Measurements from ENCODE around the gene CLASP2.
"Not testable (repeated sequence)": the region's sequence is repeated elsewhere in the genome, so short reads cannot be mapped to it uniquely, and the experiment has no call there.

Gene CLASP2

GRCh38 chr3:33717866-33718594 is at the start of gene CLASP2:
Gene CLASP2, minus strand, starts transcription at chr3:33718254. Its CDS starts 252 bp downstream, at chr3:33718002.
- peak; percentile 76 to 82 for DNase-seq

DNA sequence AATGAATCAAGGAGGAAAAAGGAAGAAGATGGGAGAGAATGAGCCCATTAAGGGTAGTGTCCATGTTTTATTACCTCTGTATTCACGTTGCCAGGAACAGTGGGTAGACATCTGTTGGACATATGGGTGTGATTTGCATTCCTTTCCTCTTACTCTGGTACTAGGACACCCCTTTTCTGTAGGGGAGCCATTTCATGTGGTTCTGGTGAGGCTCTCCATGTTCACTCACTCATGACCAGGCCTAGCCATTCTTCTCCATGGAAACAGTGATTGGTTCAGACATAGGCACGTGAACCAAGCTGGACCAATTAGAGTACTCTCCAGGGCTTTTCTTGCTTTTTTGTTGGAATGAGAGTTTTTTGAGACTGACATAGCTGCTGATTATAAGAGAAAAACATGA is 40.8 kb upstream of the CLASP2 start:
- DNase-seq: no peak

DNA sequence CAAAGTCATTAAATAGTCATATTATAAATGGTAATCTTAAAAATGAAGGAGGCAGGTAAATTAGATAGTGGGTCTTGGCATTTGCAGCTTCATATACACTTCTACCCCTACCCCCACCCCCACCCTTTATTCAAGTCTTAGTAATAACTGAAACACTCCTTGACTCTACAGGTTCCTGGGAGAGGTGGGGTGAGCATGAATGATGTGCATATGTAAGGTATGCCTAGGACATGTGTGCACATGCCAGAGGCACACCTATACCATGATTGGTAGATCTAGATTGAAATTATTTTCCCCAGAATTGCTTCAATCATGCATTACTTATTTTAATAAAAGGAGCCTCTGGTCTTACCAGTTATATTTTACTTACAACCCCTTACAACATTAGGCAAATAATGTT is 40.2 kb upstream of the CLASP2 start:
- DNase-seq: no peak

DNA sequence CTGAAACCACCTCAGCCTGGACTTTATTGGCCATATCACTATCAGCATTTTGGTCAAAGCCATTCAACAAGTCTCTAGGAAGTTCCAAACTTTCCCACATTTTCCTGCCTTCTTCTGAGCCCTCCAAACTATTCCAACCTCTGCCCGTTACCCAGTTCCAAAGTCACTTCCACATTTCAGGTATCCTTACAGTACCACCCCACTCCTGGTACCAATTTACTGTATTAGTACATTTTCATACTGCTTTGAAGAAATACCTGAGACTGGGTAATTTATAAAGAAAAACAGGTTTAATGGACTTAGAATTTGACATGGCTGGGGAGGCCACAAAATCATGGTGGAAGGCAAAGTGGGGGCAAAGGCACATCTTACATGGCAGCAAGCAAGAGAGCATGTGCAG is 36.3 kb upstream of the CLASP2 start:
- not testable (repeated sequence) for DNase-seq

DNA sequence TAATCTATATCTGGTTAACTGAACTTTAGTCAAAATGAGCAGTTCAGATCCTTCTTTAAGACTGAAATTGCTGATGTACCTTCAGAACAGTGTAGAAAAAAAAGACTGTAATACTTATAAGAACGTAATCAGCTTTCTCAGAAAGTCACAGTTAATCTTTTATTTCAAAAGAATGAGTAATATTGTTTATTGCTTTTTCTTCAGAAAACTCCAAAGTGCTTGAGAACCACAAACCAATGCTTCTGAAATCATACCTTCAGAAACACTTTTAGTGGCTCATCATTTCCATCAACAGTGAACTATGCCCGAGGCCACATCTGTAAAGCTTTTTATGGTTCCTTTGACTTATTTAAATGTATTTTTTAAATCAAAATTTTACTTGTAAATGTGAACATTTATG is 33.3 kb upstream of the CLASP2 start:
- no peak for DNase-seq

GRCh38 chr3:33750211-33750548 is 32.1 kb upstream of the CLASP2 start:
- DNase-seq: no peak

DNA sequence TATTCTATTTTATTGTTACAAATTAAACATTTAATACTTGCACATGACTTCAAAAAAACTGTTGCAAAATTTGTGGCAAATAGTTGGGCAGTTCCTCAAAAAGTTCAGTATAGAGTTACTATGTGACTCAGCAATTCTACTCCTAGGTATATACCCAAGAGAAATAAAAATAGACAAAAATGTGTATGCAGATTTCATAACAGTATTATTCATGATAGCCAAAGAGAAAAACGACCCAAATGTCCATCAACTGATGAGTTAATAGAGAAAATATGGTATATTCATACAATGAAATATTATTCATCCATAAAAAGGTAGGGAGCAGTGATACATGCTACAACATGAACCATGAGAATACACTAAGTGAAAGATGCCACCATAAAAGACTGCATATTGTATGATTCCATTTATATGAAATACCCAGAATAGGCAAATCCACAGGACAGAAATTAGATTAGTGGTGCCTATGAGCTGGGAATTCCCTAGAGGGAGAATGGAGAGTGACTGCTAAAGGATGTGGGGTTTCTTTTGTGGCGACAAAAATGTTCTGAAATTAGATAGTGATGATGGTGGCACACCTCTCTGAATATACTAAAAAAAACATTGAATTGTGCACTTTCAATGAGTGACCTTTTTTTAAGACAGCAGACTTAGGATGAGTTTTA is 31.6 kb upstream of the CLASP2 start:
- DNase-seq: peak in 1 of 2 donors; percentile 13

DNA sequence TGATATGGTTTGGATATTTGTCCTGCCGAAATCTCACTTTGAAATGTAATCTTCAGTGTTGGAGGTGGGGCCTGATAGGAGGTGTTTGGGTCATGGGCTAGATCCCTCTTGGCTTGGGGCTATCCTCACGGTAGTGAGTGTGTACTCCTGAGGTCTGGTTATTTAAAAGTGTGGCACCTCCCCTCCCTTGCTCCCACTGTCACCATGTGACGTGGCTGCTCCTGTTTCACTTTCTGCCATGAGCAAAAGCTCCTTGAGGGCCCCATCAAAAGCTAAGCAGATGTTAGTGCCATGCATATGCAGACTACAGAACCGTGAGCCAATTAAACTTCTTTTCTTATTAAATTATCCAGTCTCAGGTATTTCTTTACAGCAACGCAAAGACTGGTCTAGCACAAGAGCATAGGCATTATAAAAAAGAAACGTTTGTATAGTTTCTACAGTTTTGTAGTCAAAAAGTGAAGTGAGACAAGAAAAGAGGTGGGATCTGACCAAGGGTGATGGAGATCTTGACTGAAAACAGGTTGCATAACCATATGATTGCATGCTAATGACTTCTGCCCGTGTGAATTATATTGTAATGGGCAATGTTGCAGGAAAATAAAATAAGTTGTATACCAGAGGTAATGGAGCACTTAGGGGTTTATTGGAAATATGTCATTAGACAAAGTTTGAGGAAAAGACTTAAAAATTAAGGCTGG is 28.5 kb upstream of the CLASP2 start:
- DNase-seq: no peak

- no peak for DNase-seq
These were observed 19.1 kb upstream of the CLASP2 start for GRCh38 chr3:33737146-33737545.

- no peak for DNase-seq
These were observed 14.3 kb upstream of the CLASP2 start for GRCh38 chr3:33732394-33732793.

DNA sequence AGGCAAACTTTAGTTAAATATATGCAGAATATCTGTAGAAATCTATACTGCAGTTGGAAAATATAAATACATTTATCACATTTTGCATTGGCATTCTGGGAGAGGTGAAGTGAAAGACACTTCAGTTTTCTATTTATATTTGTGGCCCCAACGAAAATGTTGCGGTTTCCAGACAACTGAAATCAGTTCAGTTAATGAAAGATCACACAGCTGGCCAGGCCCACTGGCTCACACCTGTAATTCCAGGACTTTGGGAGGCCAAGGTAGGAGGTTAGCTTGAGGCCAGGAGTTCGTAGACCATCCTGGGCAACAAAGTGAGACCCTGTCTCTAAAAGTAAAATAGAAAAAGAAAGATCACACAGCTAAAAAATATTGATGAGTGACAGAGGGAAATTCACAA is 11.9 kb upstream of the CLASP2 start:
- DNase-seq: no peak

DNA sequence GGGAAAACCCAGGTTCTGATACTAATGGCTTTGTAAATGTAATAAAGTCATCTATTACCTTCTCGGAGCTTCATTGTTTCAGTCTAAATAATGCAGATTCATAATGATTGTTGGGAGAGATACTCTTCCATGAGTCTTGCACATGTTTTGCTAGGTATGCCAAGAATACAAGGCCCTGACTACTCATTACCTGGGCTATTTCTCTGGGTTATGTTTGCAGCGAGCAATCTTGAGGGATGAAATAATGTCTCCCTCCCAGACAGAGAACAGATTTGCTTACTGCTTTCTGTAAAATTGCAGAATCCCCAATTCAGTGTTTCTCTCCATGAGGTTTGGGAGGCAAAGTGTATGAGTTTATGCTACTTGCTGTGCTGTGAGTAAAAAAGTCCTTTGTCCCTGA is 6.2 kb upstream of the CLASP2 start:
- DNase-seq: no peak

DNA sequence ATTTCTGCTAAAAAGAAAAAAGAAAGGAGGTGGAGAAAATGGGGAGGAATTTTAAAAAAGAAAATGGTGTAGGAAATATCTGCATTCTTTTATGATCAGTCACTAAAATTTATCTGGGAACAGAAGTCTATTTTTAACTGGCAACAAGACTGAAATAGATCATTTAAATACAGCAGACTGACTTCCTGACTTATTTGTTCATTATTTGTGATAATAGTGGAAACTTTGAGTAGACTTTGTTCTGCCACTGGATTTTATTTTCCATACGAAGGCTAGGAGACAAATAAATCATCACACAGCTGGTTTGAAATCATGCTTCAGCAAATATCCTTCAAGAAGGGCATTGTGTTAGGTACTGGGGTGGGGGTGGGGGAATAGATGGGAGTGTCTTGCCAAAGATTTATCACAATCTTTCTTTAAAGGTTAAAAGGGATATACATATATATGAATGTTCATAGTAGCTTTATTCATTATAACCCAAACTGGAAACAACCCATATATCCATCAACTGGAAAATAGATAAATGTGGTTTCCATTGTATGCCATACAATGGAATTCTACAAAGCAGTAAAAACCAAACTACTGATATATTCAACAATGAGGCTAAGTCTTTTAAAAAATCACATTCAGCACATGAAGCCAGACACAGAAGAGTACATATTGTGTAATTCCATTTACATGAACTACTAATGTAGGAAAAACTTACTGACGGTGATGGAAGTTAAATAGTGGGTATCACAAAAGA is 4.7 kb upstream of the CLASP2 start:
- no peak for DNase-seq

GRCh38 chr3:33722191-33722590 is 4.1 kb upstream of the CLASP2 start:
- no peak for DNase-seq

DNA sequence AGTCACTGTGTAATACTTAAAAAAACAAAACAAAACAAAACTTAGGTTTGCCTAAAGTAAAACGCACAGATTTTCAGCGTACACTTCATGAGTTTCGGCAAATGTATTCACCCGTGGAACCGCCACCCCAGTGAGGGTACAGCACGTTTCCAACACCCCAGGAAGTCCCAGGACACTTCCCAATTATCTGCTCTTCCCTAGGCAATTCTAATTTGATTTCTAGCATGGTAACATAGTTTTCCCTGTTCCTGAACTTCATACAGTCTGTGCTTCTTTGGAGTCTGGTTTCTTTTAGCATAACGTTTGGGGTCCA is 497 bp upstream of the CLASP2 start:
- no peak for DNase-seq

DNA sequence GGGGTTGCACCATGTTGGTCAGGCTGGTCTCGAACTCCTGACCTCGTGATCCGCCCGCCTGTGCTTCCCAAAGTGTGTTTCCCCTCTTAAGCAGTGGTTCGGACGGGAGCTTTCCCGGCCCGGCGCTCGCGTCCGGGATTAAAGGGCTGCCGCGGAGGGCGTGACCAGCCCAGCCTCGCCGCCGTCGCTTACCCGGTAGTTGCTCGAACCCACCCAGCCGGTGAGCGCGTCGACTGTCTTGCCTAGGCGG is 513 bp downstream of the CLASP2 start:
- peak in 1 of 2 donors; percentile 82 for DNase-seq

GRCh38 chr3:33716227-33716626 is 1.8 kb downstream of the CLASP2 start:
- DNase-seq: no peak

DNA sequence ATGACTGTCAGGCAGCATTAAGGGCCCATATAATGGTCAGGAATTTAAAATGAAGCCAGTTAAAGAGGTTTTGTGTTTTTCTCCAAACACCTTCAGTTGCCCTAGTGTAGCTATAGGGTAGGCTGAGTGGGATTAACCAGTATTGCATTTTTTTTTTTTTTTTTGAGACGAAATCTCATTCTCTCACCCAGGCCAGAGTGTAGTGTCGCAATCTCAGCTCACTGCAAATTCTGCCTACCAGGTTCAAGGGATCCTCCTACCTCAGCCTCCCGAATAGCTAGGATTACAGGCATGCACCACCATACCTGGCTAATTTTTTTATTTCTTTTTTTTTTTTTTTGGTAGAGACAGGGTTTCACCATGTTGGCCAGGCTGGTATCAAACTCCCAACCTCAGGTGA is 7.0 kb downstream of the CLASP2 start:
- no peak for DNase-seq

DNA sequence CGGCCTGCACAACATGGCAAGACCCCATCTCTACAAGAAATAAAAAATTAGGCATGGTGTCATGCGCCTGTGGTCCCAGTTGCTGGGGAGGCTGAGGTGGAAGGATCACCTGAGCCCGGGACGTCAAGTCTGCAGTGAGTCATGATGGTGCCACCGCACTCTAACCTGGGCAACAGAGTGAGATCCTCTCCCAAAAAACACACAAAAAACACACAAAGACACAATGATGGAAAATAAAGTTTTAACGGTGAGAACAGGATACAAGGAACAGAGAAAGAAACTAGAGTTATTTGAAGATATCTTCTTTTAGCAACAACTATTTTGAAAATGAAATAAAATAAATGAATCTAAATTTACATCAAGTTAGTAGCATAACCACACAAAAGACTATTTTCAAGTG is 12.0 kb downstream of the CLASP2 start:
- no peak for DNase-seq

- no peak for DNase-seq
These were observed 13.2 kb downstream of the CLASP2 start for GRCh38 chr3:33704891-33705290.

DNA sequence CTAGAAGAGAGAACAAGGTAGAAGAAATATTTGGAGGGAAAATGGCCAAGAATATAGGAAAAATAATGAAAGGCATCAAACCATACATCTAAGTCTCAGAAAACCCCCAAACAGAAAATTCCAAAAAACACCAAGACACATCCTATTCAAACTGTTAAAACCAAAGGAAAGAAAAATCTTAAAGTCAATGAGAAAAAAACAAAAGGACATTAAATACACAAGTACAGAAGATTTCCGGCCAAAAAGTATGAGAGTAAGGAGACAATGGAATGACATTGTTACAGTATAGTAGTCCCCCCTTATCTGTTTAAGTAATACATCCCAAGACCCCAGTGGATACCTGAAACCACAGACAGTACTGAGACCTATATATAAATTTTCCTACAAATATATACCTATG is 18.8 kb downstream of the CLASP2 start:
- no peak for DNase-seq

DNA sequence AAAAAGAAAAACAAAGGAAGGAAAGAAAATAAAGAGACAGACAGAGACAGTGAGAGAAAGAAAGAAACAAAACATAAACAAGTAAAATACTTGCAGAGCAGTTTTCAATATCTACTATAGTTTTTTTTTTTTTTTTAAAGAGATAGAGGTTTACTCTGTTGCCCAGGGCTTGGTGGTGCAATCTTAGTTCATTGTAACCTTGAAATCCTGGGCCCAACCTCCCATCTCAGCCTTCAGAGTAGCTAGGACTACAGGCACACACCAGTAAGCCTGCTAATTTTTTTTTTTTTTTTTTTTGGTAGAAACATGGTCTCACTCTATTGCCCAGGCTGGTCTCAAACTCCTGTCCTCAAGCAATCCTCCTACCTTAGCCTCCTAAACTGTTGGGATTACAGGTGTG is 23.1 kb downstream of the CLASP2 start:
- no peak for DNase-seq

DNA sequence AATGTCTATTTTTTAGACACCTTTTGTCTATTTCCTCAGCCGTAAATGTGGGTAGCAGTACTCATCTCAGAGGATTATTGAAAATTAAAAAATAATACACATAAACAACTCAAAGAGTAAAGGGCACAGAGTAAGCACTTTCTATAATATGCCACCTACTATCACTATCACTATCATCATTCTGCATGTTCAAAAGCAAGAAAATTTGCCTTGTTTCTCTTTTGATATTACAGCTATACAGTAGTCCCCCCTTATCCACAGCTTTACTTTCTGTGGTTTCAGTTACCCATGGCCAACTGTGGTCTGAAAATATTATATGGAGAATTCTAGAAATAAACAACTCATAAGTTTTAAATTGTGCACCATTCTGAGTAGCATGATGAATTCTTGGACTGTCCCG is 27.7 kb downstream of the CLASP2 start:
- DNase-seq: no peak

GRCh38 chr3:33687406-33688010 is 30.5 kb downstream of the CLASP2 start:
- DNase-seq: no peak
